Adipose tissue (tissue), 3 donors: ENCODE data around the gene ITLN1. TPM values are rescaled to one million over a fixed set of nuclear protein-coding genes. Genes with fewer than 3 reads are reported as not detected.

Experiments used
- H3K27ac ChIP-seq: one replicate; pipeline ENCODE4 v1.5.1; 2013; ENCODE audit warnings: low read depth, low read length
- WGBS, 3 donors: extraction: QIAGEN DNeasy Blood & Tissue Kit; methylation state at CpG; one replicate each; pipeline ENCODE4 v1.1.7; 2013; 5-methylcytosine and 5-hydroxymethylcytosine counted together
- polyA plus RNA-seq, 3 donors: library from polyadenylated mRNA; stranded (reverse); fragments of 200-250 nt; gene quantifications; one replicate each; pipeline ENCODE4 v1.2.3, GENCODE V29; 2013
- donor health status: healthy with polysubstance abuse.
- donor health status: Bipolar disorder and iron deficiency.
- donor health status: healthy.

Gene ITLN1
- polyA plus RNA-seq, 3 donors: 1.7 to 121 (median 15.7) TPM

GRCh38 chr1:160862203-160863060 lies 22.5 kb downstream of the ITLN1 start, which contains the start of gene CD244:
CD244 (minus strand) TSS chr1:160862887; CDS start chr1:160862677, 210 bp downstream.
- H3K27ac ChIP-seq: no peak within 1 kb of the TSS
- 31 to 68% (median 35%) methylated on average over 12 of the region's 12 CpGs for WGBS, 3 donors

- WGBS, 3 donors: 63 to 78% (median 76%) methylated on average over 5 of the region's 5 CpGs
- no peak overlapping the region for H3K27ac ChIP-seq
Measured at GRCh38 chr1:160860840-160861505, 24.0 kb downstream of the ITLN1 start.

- 67 to 93% (median 71%) methylated on average over 5 of the region's 5 CpGs for WGBS, 3 donors
- no peak overlapping the region for H3K27ac ChIP-seq
Measured at GRCh38 chr1:160859166-160859565, 25.8 kb downstream of the ITLN1 start.

- no peak overlapping the region for H3K27ac ChIP-seq
- WGBS, 3 donors: 54 to 62% (median 60%) methylated on average over 3 of the region's 3 CpGs
Measured at GRCh38 chr1:160858507-160858906, 26.5 kb downstream of the ITLN1 start.

- WGBS, 3 donors: 39 to 45% (median 43%) methylated on average over 4 of the region's 4 CpGs
- no peak overlapping the region for H3K27ac ChIP-seq
Measured at GRCh38 chr1:160858097-160858496, 26.9 kb downstream of the ITLN1 start.

GRCh38 chr1:160855181-160855981 lies 29.6 kb downstream of the ITLN1 start:
- no peak overlapping the region for H3K27ac ChIP-seq
- WGBS, 3 donors: 48 to 70% (median 50%) methylated on average over 9 of the region's 9 CpGs

- H3K27ac ChIP-seq: no peak overlapping the region
- WGBS, 3 donors: 81 to 91% (median 90%) methylated on average over 2 of the region's 2 CpGs
Measured at GRCh38 chr1:160853754-160854153, 31.2 kb downstream of the ITLN1 start.

- WGBS, 3 donors: 89 to 93% (median 93%) methylated on average over 3 of the region's 3 CpGs
- H3K27ac ChIP-seq: no peak overlapping the region
Measured at GRCh38 chr1:160853014-160853413, 32.0 kb downstream of the ITLN1 start.

GRCh38 chr1:160850993-160851392 lies 34.0 kb downstream of the ITLN1 start:
- WGBS, 3 donors: 88 to 89% (median 89%) methylated on average over 8 of the region's 8 CpGs
- H3K27ac ChIP-seq: no peak overlapping the region

GRCh38 chr1:160850541-160850940 lies 34.4 kb downstream of the ITLN1 start:
- H3K27ac ChIP-seq: no peak overlapping the region
- WGBS, 3 donors: 76 to 78% (median 78%) methylated on average over 5 of the region's 5 CpGs

- WGBS, 3 donors: 88 to 92% (median 91%) methylated on average over 12 of the region's 12 CpGs
- no peak overlapping the region for H3K27ac ChIP-seq
Measured at GRCh38 chr1:160846281-160846680, 38.7 kb downstream of the ITLN1 start.

GRCh38 chr1:160844447-160845232 lies 40.3 kb downstream of the ITLN1 start:
- WGBS, 3 donors: 88 to 90% (median 89%) methylated on average over 12 of the region's 12 CpGs
- H3K27ac ChIP-seq: no peak overlapping the region

GRCh38 chr1:160841079-160841478 lies 43.9 kb downstream of the ITLN1 start:
- 81 to 97% (median 89%) methylated on average over 4 of the region's 4 CpGs for WGBS, 3 donors

GRCh38 chr1:160839746-160840145 lies 45.2 kb downstream of the ITLN1 start:
- H3K27ac ChIP-seq: no peak overlapping the region
- WGBS, 3 donors: 71 to 76% (median 73%) methylated on average over 2 of the region's 2 CpGs

More at GRCh38 chr1:160841079-160841478, 43.9 kb downstream of the ITLN1 start:
- no peak overlapping the region for H3K27ac ChIP-seq

GRCh38 chr1:160838888-160839287 lies 46.1 kb downstream of the ITLN1 start:
- H3K27ac ChIP-seq: no peak overlapping the region
- whole genome bisulfite sequencing, 3 donors: 69 to 82% (median 70%) methylated on average over 7 of the region's 7 CpGs

- 36 to 82% (median 46%) methylated on average over 9 of the region's 9 CpGs for WGBS, 3 donors
Measured at GRCh38 chr1:160837558-160838205, 47.3 kb downstream of the ITLN1 start.

GRCh38 chr1:160836981-160837557 lies 47.9 kb downstream of the ITLN1 start:
- no peak overlapping the region for H3K27ac ChIP-seq
- WGBS, 3 donors: 51 to 72% (median 51%) methylated on average over 4 of the region's 4 CpGs

More at GRCh38 chr1:160837558-160838205, 47.3 kb downstream of the ITLN1 start:
- H3K27ac ChIP-seq: no peak overlapping the region
